Activated T-helper 2 cell treated with anti-CD3 and anti-CD28 coated beads, Interferon-gamma antibody, Interleukin-2, Interleukin-4, amounts not matched to agents 10 μg/mL and 5 μg/mL and 100 μg/mL, durations not matched to agents 14 hours and 24 hours and 36 hours (primary cell): ENCODE measurements around the gene CDC34. TPM values are rescaled to one million over a fixed set of nuclear protein-coding genes. Genes with fewer than 3 reads are reported as not detected.

Source experiments
- DNase-seq: peaks from one replicate; pipeline ENCODE4 v3.0.0; 2021; ENCODE audit warnings: low spot score
- H3K27ac Mint-ChIP-seq: one replicate; pipeline ENCODE4 v1.8.0; 2021; ENCODE audit warnings: mixed read lengths
- H3K27me3 Mint-ChIP-seq: one replicate; pipeline ENCODE4 v1.8.0; 2021; ENCODE audit warnings: low read depth, mixed read lengths
- H3K36me3 Mint-ChIP-seq: one replicate; pipeline ENCODE4 v1.8.0; 2021; ENCODE audit warnings: low read depth, mixed read lengths
- H3K4me1 Mint-ChIP-seq: one replicate; pipeline ENCODE4 v1.8.0; 2021; ENCODE audit warnings: low read depth, mixed read lengths
- H3K4me3 Mint-ChIP-seq: one replicate; pipeline ENCODE4 v1.8.0; 2021; ENCODE audit warnings: low read depth, mild to moderate bottlenecking, moderate library complexity, mixed read lengths
- H3K9me3 Mint-ChIP-seq: one replicate; pipeline ENCODE4 v1.8.0; 2021; ENCODE audit warnings: mixed read lengths
- intact Hi-C: fragments of 100-400 bp; cut with micrococcal nuclease; formaldehyde crosslinking; loops from one replicate; pipeline ENCODE4 v1.15.1; 2023
- total RNA-seq: library from RNA; stranded (reverse); gene quantifications from 2 replicates; pipeline ENCODE4 v1.2.3, GENCODE V29; 2022

Gene CDC34, protein sequence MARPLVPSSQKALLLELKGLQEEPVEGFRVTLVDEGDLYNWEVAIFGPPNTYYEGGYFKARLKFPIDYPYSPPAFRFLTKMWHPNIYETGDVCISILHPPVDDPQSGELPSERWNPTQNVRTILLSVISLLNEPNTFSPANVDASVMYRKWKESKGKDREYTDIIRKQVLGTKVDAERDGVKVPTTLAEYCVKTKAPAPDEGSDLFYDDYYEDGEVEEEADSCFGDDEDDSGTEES
- 53.7 and 55.7 TPM in 2 replicates for total RNA-seq

DNA sequence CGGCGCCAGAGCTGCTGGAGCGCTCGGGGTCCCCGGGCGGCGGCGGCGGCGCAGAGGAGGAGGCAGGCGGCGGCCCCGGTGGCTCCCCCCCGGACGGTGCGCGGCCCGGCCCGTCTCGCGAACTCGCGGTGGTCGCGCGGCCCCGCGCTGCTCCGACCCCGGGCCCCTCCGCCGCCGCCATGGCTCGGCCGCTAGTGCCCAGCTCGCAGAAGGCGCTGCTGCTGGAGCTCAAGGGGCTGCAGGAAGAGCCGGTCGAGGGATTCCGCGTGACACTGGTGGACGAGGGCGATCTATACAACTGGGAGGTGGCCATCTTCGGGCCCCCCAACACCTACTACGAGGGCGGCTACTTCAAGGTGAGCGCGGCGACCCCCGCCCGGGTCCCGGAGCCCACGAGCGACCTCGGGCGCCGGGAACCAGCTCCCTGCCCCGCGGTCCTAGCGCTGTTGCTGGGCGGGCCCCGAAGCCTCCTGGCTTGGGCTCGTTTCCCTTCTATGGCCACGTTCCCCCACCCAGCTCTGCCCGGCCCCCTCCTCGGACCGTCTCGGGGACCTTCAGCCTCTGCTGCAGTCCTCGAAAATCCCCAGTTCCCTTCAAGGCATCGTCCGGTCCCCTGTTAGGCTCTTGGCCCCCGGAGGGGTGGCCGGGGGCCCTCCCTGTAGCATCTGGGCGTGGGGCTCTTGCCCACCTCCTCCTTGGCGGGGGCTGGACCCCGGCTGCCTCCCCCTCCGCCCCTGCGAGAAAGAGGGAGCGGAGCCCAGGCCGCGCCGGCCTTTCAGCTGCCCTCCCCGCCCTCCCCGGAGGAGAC lies at the start of gene CDC34:
Gene CDC34, plus strand, starts transcription at position 8 of the 808 bp plus-strand sequence. Its CDS starts 172 bp downstream, at position 180.
- Mint-ChIP-seq H3K4me1 (peaks cover 3% of the 10 kb centered on the region), H3K36me3 (peaks cover 3% of the 10 kb centered on the region), H3K4me3 (peak within 1 kb of the TSS; percentile 84), H3K9me3 (no peaks in the 10 kb centered on the region), H3K27me3 (no peaks in the 10 kb centered on the region), H3K27ac (peak within 1 kb of the TSS; percentile 88)
- intact Hi-C loops, result loop anchor here (1.0 to 10.0 kb wide), 4 partner anchors 21 to 103 kb away; partner anchors contain the start of genes BSG, FGF22, POLRMT and TPGS1
- DNase-seq, result no peak

DNA sequence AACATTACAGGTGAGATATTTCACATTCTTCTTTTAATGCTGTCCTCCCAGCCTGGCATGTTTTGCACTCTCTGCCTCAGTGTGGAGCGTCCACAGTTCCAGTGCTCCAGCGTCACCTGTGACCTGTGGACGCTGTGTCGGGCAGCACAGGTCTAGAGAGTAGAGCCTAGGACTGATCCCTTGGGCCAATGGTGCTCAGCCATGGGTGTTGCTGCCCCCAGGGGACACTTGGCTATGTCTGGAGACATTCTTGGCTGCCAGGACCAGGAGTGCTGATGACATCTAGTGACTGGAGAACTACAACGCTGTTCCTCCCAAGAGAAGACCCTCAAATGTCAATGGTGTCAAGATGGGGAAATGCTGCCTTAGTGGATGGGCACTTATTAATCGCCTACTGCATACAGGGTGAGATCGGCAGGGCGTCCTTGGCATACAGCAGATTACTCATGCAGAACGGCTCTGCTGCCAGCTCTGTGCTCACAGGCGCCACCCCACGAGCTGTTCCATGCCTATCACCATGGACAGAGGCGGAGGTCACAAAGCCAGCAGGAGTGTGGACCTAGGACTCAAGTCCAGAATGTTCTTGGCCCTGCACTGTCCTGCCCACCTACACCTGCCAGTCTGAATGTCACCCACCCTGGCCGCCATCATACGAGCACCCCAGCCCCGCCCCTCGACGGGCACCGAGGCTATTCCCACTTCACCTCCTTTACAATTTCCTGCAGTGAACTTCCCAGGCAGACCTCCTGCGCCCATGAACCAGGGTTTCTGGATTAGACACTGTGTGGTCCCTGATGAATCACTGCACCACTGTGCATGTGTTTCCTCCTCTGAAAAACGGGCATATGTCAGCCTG lies 49.1 kb upstream of the CDC34 start:
- H3K4me1 Mint-ChIP-seq, result no peaks in the 10 kb centered on the region
- no peak overlapping the region for H3K27ac Mint-ChIP-seq
- DNase-seq, result no peak
- peaks cover 26% of the 10 kb centered on the region for H3K9me3 Mint-ChIP-seq
- H3K4me3 Mint-ChIP-seq, result no peak overlapping the region
- peaks cover 12% of the 10 kb centered on the region for H3K27me3 Mint-ChIP-seq
- peaks cover 15% of the 10 kb centered on the region for H3K36me3 Mint-ChIP-seq
- intact Hi-C loops, result no loop called here

DNA sequence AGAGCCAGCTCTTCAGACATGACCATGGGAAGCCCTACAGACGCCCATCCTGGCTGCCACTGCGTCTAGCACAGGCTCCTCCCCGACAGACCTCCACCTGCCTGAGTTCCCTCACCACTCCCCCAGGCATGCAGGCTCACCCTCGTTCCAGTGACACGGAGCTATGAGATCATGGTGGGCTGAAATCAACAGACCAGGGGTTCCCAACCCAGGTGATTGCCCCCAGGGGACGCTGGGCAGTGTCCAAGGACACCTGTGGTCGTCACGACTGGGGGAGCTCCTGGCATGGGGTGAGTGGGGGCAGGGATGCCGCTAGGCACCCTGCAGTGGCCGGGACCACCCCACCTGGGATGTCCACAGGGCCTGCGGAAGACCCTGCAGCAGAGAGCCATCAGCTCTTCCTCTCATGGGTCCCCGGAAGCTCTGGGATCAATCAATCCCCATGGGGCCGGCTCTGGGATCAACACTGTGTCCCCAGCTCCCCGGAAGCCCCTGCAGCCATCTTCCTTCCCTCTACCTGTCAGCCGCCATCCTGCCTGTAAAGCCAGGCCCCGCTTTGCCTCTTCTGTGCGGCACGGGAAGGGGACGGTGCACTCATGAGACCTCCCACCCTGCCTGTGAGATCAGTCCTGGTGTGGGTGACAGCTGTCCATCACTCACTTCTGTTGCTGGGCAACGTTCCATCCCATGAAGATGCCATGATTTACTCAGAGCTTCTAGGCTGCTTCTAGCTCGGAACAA lies 48.1 kb upstream of the CDC34 start:
- no peak for DNase-seq
- no peak overlapping the region for H3K4me3 Mint-ChIP-seq
- no peak overlapping the region for H3K27ac Mint-ChIP-seq
- intact Hi-C loops, result no loop called here
- peaks cover 1% of the 10 kb centered on the region for H3K4me1 Mint-ChIP-seq
- H3K36me3 Mint-ChIP-seq, result peaks cover 15% of the 10 kb centered on the region
- peaks cover 12% of the 10 kb centered on the region for H3K27me3 Mint-ChIP-seq
- H3K9me3 Mint-ChIP-seq, result peaks cover 26% of the 10 kb centered on the region

DNA sequence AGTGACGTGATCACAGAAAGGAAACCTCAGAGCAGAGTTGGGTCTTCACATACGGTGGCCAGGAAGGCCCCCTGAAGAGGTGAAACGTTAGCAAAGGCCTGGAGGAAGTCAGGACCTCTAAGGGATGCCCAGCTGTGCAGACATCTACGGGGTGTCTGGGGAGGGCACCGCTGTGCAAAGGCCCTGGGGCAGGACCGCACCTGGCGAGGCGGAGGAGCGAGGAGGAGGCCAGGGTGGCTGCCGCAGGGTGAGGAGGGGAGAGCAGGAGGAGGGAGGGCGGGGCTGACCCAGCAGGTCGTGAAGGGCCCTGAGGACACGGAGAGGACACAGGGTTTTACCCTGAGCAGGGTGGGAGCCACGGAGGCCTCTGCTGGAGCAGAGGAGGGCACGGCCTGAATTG lies 47.1 kb upstream of the CDC34 start:
- Mint-ChIP-seq H3K9me3 (peaks cover 26% of the 10 kb centered on the region), H3K4me1 (peaks cover 1% of the 10 kb centered on the region), H3K27ac (no peak overlapping the region), H3K36me3 (peaks cover 15% of the 10 kb centered on the region), H3K4me3 (no peak overlapping the region), H3K27me3 (peaks cover 12% of the 10 kb centered on the region)
- DNase-seq, result no peak
- intact Hi-C loops, result no loop called here

DNA sequence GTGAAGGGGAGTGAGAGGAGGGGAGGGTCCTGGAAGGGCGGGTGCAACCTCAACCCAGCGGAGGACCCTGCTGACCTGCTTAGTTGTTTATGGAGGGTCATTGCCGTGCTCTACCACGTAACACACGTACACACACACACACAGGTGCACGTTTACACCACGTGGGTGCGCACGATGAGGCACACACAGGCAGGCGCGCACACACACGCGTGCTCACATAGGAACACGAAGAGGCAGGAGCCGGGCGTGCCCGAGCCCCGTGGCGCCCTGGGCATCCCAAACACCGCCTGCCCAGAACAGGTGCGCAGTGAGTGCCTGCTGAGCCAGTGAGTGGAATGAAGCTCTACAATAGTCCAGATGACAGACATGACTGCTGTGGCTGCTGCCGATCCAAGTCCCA lies 46.5 kb upstream of the CDC34 start:
- no peak for DNase-seq
- intact Hi-C loops, result loop anchor here (5.0 kb wide), 1 partner anchor 103 kb away; no protein-coding TSS in a partner anchor
- Mint-ChIP-seq H3K36me3 (peaks cover 12% of the 10 kb centered on the region), H3K9me3 (peaks cover 21% of the 10 kb centered on the region), H3K27ac (no peak overlapping the region), H3K27me3 (peaks cover 12% of the 10 kb centered on the region), H3K4me3 (no peak overlapping the region), H3K4me1 (peaks cover 1% of the 10 kb centered on the region)

DNA sequence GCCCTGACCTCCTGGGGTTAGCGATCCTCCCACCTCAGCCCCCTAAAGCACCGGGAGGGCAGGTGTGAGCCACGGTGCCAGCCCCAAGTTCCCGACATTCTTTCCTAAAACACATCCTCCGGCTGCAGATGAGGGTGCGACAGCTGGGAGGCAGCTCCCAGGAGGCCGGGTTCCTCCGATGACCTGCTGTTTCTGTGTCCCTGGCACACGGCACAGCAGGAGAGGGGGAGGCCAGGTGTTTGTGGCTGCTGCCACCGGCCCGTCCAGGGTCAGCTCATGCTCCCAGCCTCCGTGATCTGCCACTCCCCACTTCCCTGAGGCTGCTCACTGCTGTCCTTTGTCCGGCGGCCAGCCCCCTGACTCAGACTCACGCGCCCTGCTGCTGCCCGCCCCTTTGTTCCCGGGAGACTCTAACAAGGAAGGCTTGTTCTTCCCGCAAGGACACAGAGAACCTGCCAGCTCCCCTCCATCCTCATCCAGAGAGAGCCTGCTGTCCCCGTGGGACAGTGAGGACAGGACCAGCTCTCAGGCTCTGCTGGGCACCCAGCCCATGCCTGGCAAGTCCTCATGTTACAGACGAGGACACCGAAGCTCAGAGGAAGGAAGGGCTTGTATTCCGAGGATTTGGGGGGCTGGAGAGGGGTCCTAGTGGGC lies 45.9 kb upstream of the CDC34 start:
- intact Hi-C loops, result loop anchor here (5.0 kb wide), 1 partner anchor 103 kb away; no protein-coding TSS in a partner anchor
- H3K36me3 Mint-ChIP-seq, result peaks cover 5% of the 10 kb centered on the region
- DNase-seq, result no peak
- peaks cover 1% of the 10 kb centered on the region for H3K4me1 Mint-ChIP-seq
- H3K4me3 Mint-ChIP-seq, result no peak overlapping the region
- peaks cover 10% of the 10 kb centered on the region for H3K27me3 Mint-ChIP-seq
- H3K27ac Mint-ChIP-seq, result no peak overlapping the region
- peaks cover 15% of the 10 kb centered on the region for H3K9me3 Mint-ChIP-seq

DNA sequence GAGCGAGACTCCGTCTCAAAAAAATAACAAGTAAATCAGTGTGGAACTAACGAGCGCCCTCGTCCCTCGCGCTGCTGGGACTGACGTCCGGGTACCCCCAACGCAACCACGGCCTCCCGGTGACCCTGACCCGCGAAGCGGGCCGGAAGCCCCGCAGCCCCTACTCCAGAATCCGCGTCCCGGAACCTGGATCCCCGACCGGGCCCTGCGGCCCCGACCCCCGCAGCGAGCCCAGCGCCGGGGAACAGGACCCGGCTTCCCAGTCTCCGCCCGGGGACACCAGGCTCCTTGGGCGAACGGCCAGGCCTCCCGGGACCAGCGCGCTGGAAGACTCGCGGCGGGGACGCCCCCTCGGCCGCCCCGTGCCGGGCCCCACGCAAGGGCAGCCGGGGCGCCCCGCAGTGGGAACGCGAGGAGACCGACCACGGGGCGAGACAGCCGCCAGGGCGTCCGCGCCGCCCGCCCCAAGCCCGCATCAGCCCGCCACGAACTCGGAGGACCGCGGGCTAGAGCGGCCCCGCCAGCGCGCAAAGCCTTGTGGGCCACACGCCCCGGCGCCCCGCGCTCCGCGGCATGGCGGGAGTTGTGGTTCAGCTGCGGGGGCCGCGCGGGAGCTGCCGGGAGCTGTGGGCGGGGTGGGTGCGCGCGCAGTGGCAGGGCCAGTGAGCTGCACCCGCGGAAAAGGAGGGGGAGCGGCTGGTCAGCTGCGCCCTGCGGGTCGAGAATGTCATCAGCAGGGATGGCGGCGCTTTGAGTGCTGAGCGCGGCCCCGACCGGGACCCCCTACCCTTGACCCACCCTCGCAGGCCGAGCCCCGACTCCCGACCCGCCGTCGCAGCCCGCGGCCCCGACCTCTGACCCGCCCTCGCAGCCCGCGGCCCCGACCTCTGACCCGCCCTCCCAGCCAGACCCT lies 42.8 kb upstream of the CDC34 start:
- intact Hi-C loops, result loop anchor here (2.0 to 5.0 kb wide), 2 partner anchors 18 to 106 kb away; partner anchors contain the start of gene TPGS1
- H3K4me3 Mint-ChIP-seq, result peak overlapping the region; percentile 80
- H3K36me3 Mint-ChIP-seq, result no peaks in the 10 kb centered on the region
- peaks cover 4% of the 10 kb centered on the region for H3K4me1 Mint-ChIP-seq
- DNase-seq, result peak; percentile 85
- H3K9me3 Mint-ChIP-seq, result peaks cover 9% of the 10 kb centered on the region
- H3K27ac Mint-ChIP-seq, result peak overlapping the region; percentile 86
- peaks cover 9% of the 10 kb centered on the region for H3K27me3 Mint-ChIP-seq

DNA sequence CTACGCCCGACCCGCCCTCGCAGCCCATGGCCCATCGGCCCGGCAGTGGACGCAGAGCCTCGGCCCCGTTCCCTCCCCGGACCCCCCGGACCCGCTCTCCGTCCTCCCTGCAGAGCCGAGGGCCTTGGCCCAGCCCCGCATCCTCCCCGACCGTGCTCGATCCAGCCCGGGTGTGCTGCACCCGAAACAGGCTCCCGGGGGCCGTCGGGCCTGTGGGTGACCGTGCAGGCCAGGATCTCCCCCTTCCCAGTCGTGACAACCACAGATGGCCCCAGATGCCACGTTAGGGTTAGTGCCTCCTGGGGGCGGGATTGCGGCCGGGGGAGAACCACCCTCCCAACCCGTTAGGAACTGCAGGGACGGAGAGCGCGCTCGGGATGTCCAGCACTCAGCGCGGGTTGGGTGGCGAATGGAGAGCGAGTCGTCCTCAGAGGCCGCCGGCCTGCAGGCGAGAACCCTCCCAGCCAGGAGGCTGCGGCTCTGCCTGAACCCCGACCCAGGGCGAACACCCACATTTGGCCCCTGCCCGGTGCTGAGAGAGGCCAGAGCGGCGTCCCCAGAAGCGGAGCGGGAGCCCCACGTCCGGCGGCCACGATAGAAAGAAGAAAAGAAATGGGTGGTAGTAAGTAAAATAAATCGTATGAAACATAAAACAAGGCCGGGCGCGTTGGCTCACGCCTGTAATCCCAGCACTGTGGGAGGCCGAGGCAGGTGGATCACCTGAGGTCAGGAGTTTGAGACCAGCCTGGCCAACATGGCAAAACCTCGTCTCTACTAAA lies 42.0 kb upstream of the CDC34 start:
- Mint-ChIP-seq H3K4me1 (peaks cover 5% of the 10 kb centered on the region), H3K36me3 (no peaks in the 10 kb centered on the region), H3K27ac (no peak overlapping the region), H3K27me3 (peaks cover 9% of the 10 kb centered on the region), H3K4me3 (peak overlapping the region; percentile 72), H3K9me3 (peaks cover 10% of the 10 kb centered on the region)
- intact Hi-C loops, result loop anchor here (2.0 to 5.0 kb wide), 2 partner anchors 17 to 107 kb away; partner anchors contain the start of gene TPGS1
- no peak for DNase-seq

DNA sequence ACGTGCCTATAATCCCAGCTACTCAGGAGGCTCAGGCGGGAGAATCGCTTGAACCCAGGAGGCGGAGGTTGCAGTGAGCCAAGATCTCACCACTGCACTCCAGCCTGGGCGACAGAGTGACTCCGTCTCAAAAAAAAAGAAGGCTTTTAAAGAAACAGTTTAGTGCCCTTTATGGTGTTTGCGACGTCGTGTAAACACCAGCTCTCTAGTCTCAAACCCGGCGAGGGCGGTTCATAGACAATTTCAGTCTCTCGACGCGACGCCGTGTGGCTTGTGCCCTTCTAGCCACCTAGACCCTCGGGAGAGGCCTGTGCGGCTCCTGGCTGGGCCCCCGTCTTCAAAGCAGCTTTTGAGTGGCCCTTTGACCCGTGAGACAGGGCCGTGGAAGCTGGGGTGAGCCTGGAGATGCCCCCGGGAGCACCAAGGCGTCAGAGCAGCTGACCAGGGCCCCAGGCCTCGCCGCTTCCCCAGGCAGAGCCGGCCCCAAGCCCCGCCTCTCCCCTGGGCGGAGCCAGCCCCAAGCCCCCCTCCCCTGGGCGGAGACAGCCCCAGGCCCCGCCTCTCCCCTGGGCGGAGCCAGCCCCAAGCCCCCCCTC lies 40.3 kb upstream of the CDC34 start:
- Mint-ChIP-seq H3K4me3 (no peak overlapping the region), H3K9me3 (peaks cover 10% of the 10 kb centered on the region), H3K27me3 (peaks cover 3% of the 10 kb centered on the region), H3K27ac (no peak overlapping the region), H3K4me1 (peaks cover 5% of the 10 kb centered on the region), H3K36me3 (no peaks in the 10 kb centered on the region)
- no peak for DNase-seq
- intact Hi-C loops, result no loop called here

DNA sequence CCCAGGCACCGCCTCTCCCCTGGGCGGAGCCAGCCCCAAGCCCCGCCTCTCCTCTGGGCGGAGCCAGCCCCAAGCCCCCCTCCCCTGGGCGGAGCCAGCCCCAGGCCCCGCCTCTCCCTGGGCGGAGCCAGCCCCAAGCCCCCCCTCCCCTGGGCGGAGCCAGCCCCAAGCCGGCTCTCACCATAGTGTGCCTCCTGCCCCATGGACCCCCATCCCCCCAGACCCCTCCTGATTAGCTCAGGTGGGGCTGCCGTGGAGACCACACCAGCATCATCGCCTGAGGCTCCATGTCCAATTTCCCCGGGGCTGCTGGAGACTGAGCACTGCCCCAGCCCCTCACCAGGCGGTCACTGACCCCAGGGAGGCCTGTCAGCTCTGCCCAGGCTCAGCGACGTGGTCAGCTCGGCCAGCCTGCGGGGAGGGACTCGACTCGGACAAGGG lies 39.4 kb upstream of the CDC34 start:
- Mint-ChIP-seq H3K27me3 (peaks cover 3% of the 10 kb centered on the region), H3K9me3 (peaks cover 10% of the 10 kb centered on the region), H3K4me3 (no peak overlapping the region), H3K4me1 (peaks cover 5% of the 10 kb centered on the region), H3K27ac (no peak overlapping the region), H3K36me3 (no peaks in the 10 kb centered on the region)
- intact Hi-C loops, result no loop called here
- DNase-seq, result no peak
